Fibroblast of villous mesenchyme (primary cell): ENCODE measurements around the gene GALNT8. TPM values are rescaled to one million over a fixed set of nuclear protein-coding genes. Genes with fewer than 3 reads are reported as not detected.

ENCODE experiments used
- total RNA-seq: library from RNA; depleted of rRNA; stranded (reverse); fragments of >200 nt; gene quantifications from 2 replicates; pipeline ENCODE4 v1.2.3, GENCODE V29; 2012

The GALNT8 gene
- total RNA-seq, 1 donor: under 0.01 TPM

Other genes starting within 250 kb of the GALNT8 start
- 9.3 and 18.1 TPM in 2 replicates for gene RAD51AP1, start 181.5 kb upstream of the GALNT8 start, total RNA-seq
- 39.3 and 48.6 TPM in 2 replicates for gene DYRK4, start 158.2 kb upstream of the GALNT8 start, total RNA-seq
- gene AKAP3, start 71.3 kb upstream of the GALNT8 start, total RNA-seq: 0.64 and 1.3 TPM in 2 replicates
- gene NDUFA9, start 71.3 kb upstream of the GALNT8 start, total RNA-seq: 33.2 and 54.0 TPM in 2 replicates
- not detected in 2 replicates for gene KCNA1, start 189.5 kb downstream of the GALNT8 start, total RNA-seq